Measurements from ENCODE around the gene FREY1. TPM values are rescaled to one million over a fixed set of nuclear protein-coding genes. Genes with fewer than 3 reads are reported as not detected.

FREY1 gene
- total and polyA plus RNA-seq, 9 of the 15 experiments (the other 6 are each of a cell fraction or from before 2014, with no cell fraction given), result 0.25 to 1.5 (median 1.1) TPM; not detected in 5

DNA sequence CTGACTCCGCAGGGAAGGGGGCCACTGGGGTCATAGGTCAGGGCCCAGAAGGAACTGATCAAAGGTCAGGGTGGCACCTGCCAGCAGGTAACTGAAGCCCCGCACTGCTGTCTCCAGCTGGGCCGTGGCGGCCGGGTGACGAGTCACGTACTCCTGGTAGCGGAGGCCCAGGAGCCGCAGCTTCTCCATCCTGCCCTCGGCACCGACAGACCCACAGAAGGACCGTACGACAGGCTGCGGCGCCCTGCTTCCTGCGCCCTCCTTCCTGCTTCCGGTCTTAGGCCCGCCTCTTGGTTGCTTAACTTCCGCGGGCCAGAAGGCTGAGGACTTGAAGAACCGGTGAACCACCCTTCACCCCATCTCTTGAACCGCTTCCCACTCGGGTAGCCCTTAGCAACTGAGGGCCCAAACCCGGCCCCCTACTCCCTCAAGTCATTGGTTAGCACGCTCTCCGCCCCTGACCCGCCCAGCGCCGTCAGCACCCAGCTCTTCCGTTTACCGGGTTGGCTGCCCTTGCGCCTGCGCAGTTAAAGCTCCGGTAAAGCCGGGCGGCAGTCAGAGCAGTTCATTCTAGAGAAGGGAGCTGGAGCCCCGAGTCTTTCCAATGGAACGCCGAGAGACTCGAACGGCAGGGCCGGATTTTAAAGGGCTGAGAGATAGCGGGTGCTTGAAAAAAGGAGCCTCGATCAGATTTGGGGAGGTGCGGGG lies 10.7 kb upstream of the FREY1 start, which contains the start of gene PEX16 (continued):
- TF ChIP-seq NFE2L1 (tag; IDR thresholded peaks at IDR 0.05; ENCODE audit: borderline replicate concordance, low read depth), result no peak
- no peak for TF ChIP-seq MTF1 (CRISPR knock-in tag; IDR thresholded peaks at IDR 0.05; ENCODE audit: borderline replicate concordance)
- no peak for TF ChIP-seq EZH2 (IDR thresholded peaks at IDR 0.05; ENCODE audit: borderline replicate concordance, low read depth, low read length)
- TF ChIP-seq ERF (CRISPR knock-in tag; IDR thresholded peaks at IDR 0.05), result no peak
- peak in 2 of 3 experiments; percentile 36 to 59 for TF ChIP-seq YY1 (IDR thresholded peaks at IDR 0.05; ENCODE audit: borderline replicate concordance in 1 of 3, control insufficient read depth in 1 of 3, extremely low read depth in 1 of 3, insufficient read depth in 3 of 3, insufficient read length in 1 of 3, insufficient replicate concordance in 2 of 3, low read depth in 1 of 3, low read length in 2 of 3)
- TF ChIP-seq ZNF354B (CRISPR knock-in tag; IDR thresholded peaks at IDR 0.05), result no peak
- peak; percentile 55 for TF ChIP-seq TAF1 (IDR thresholded peaks at IDR 0.05; ENCODE audit: control insufficient read depth, extremely low read depth, insufficient read depth, low read length, severe bottlenecking)
- peak; percentile 74; the same call in 1 of the 2 replicates for TF ChIP-seq SIN3B (IDR thresholded peaks at IDR 0.05; ENCODE audit: low read depth)
- TF ChIP-seq, protein P1, sequence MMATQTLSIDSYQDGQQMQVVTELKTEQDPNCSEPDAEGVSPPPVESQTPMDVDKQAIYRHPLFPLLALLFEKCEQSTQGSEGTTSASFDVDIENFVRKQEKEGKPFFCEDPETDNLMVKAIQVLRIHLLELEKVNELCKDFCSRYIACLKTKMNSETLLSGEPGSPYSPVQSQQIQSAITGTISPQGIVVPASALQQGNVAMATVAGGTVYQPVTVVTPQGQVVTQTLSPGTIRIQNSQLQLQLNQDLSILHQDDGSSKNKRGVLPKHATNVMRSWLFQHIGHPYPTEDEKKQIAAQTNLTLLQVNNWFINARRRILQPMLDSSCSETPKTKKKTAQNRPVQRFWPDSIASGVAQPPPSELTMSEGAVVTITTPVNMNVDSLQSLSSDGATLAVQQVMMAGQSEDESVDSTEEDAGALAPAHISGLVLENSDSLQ (IDR thresholded peaks at IDR 0.05), result peak; percentile 34
- TF ChIP-seq, protein P2, sequence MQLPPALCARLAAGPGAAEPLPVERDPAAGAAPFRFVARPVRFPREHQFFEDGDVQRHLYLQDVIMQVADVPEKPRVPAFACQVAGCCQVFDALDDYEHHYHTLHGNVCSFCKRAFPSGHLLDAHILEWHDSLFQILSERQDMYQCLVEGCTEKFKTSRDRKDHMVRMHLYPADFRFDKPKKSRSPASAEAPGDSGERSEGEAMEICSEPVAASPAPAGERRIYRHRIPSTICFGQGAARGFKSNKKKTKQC (CRISPR knock-in tag; IDR thresholded peaks at IDR 0.05), result no peak; the same call in 1 of the 2 replicates
- TF ChIP-seq HDAC3 (IDR thresholded peaks at IDR 0.05; ENCODE audit: borderline replicate concordance, partially characterized antibody), result no peak
- TF ChIP-seq HDAC6 (IDR thresholded peaks at IDR 0.05; ENCODE audit: low read depth, low read length), result no peak
- TF ChIP-seq RHOXF2B (CRISPR knock-in tag; conservative IDR thresholded peaks at IDR 0.05), result no peak
- TF ChIP-seq, protein P3, sequence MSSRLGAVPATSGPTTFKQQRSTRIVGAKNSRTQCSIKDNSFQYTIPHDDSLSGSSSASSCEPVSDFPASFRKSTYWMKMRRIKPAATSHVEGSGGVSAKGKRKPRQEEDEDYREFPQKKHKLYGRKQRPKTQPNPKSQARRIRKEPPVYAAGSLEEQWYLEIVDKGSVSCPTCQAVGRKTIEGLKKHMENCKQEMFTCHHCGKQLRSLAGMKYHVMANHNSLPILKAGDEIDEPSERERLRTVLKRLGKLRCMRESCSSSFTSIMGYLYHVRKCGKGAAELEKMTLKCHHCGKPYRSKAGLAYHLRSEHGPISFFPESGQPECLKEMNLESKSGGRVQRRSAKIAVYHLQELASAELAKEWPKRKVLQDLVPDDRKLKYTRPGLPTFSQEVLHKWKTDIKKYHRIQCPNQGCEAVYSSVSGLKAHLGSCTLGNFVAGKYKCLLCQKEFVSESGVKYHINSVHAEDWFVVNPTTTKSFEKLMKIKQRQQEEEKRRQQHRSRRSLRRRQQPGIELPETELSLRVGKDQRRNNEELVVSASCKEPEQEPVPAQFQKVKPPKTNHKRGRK (tag; IDR thresholded peaks at IDR 0.05), result no peak
- no peak for TF ChIP-seq FIP1L1 (IDR thresholded peaks at IDR 0.05; ENCODE audit: low read depth, low read length, poor library complexity, severe bottlenecking)
- TF ChIP-seq, protein P4, sequence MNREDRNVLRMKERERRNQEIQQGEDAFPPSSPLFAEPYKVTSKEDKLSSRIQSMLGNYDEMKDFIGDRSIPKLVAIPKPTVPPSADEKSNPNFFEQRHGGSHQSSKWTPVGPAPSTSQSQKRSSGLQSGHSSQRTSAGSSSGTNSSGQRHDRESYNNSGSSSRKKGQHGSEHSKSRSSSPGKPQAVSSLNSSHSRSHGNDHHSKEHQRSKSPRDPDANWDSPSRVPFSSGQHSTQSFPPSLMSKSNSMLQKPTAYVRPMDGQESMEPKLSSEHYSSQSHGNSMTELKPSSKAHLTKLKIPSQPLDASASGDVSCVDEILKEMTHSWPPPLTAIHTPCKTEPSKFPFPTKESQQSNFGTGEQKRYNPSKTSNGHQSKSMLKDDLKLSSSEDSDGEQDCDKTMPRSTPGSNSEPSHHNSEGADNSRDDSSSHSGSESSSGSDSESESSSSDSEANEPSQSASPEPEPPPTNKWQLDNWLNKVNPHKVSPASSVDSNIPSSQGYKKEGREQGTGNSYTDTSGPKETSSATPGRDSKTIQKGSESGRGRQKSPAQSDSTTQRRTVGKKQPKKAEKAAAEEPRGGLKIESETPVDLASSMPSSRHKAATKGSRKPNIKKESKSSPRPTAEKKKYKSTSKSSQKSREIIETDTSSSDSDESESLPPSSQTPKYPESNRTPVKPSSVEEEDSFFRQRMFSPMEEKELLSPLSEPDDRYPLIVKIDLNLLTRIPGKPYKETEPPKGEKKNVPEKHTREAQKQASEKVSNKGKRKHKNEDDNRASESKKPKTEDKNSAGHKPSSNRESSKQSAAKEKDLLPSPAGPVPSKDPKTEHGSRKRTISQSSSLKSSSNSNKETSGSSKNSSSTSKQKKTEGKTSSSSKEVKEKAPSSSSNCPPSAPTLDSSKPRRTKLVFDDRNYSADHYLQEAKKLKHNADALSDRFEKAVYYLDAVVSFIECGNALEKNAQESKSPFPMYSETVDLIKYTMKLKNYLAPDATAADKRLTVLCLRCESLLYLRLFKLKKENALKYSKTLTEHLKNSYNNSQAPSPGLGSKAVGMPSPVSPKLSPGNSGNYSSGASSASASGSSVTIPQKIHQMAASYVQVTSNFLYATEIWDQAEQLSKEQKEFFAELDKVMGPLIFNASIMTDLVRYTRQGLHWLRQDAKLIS (CRISPR knock-in tag; IDR thresholded peaks at IDR 0.05), result no peak; the same call in 1 of the 2 replicates
- TF ChIP-seq SLC30A9 (CRISPR knock-in tag; IDR thresholded peaks at IDR 0.05), result no peak

Data from K562 (cell line).